COLO668 (cell line): ENCODE measurements around the gene MYADML2.

Experiments
- DNase-seq: peaks from one replicate; lab custom pipeline; 2025; ENCODE audit not compliant: unreplicated experiment; lab: John Stamatoyannopoulos, UW

Gene MYADML2

GRCh38 chr17:81912441-81913309, 34.4 kb downstream of the MYADML2 start:
- DNase-seq, result peak; percentile 63

- DNase-seq, result no peak
Observed at GRCh38 chr17:81911969-81912368, 35.1 kb downstream of the MYADML2 start.

GRCh38 chr17:81911277-81911961, 35.6 kb downstream of the MYADML2 start, which contains the start of gene PCYT2:
Gene PCYT2 (minus strand): TSS chr17:81911399. CDS start chr17:81911355, 44 bp downstream.
- DNase-seq, result peak; percentile 93

DNA sequence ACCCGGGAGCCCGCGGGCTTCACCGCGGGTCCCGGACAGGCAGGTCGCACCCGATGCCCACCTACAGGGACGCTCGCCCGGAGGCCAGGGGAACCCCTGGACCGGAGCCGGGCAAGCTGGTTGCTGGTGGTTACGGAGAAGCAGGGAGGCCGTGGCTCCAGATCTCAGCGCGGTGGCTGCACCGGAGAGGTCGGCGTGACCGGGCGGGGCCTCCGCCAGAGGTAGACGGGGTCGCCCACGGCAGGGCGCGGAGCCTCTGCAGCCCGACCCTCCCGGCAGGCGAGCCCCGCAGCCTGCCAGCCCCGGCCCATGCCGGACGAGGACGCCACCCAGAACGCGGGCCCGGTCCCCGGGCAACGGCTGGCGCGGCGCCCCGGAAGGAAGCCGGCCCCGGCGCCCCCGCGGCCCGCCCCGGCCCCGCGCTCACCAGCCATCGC, 36.2 kb downstream of the MYADML2 start:
- peak; percentile 38 for DNase-seq

DNA sequence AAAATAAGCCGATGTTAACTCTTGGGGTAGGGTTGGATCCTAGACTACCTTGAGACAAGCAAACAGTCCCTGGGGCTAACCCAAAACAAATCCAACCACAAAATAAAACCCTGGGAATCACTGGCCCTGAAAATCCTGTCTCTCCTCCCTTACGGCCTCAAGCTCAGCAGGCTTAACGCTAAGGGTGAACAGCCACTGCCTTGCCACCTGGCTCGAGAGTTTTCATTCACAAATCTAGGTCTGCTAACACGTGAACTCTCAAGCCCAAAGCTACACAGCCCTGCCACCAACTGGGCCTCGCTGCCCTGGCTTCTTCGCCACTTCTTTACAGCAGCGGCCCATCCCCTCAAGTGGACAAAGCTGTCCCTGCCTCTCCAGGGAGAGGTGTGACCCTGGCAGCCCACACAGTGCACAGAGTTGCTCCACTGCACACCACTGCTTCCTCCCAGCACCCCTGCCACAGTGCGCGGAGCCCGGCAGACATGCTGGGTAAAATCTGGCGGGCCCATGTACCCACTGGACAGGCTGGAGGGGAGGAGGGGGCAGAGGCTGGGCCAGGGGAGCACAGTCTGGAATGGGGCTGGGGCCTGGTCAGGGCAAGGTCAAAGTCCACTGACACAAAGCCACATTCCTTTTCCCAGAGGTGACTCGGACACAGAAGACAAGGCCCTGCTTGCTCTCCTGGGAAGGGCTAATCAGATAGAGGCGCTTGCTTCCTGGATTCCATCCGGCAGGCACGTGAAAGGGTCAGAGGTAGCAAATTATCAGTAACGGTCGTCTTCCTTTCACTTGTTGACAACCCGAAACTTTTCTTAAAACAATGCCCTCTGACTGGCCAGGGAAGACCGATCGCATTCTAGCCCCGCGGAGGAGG, 36.8 kb downstream of the MYADML2 start:
- peak; percentile 21 for DNase-seq

GRCh38 chr17:81909231-81909630, 37.8 kb downstream of the MYADML2 start:
- no peak for DNase-seq

GRCh38 chr17:81908793-81909192, 38.2 kb downstream of the MYADML2 start:
- DNase-seq, result no peak

- DNase-seq, result no peak
Observed at GRCh38 chr17:81907219-81908145, 39.6 kb downstream of the MYADML2 start.

DNA sequence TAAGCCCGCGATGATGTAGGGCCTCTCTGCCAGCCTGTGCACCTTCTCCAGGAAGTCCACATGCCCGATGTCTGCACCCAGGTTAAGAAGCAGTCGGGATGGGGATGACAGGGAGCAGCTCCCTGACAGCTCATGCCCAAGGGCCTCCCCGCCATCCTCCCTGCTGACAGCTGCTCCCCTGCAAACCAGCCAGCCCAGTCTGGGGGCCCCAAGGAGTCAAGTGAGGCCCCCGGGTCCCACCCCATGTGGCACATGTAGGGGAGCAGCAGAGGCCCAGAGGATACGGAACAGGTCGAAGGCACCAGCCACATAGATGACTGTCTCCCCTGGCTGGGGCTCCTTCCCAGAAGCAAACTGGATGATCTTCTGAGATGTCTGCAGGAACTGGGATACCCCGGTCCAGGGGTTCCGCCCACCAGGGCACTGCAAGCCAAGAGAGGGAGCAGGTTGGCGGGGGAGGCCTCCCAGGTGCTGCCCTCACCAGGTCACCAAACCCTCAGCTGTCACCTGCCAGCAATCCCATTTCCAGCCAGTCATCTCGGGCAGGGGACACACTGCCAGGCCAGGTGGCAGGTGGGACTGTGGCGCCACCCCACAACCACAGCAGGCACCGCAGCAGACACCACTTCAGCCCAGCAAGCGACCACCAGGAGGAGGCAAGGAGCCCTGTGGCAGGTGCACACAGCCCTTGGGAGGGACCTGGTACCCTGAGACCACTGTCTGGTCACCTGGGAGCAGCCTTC, 40.4 kb downstream of the MYADML2 start:
- DNase-seq, result peak; percentile 30

DNA sequence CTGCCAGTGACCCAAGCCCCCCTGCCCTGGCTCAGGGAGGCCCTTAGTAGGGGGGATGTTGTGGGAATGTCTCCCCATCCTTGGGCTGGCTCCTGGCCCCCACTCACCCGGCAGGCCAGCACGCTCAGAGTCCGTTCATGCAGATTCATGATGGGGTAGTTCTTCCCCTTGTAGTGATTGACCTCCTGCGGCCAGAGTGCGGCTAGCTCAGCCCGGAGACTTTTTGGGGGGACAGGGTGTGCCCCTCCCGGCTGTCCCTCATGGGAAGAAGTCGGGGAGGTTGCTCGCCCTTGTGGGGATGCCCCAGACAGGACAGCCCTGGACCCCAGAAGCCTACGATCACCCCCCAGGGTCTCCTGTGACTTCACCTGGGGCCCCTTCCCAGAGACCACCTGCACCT, 41.0 kb downstream of the MYADML2 start:
- no peak for DNase-seq

GRCh38 chr17:81905424-81905875, 41.6 kb downstream of the MYADML2 start:
- DNase-seq, result no peak

GRCh38 chr17:81904600-81905423, 42.2 kb downstream of the MYADML2 start:
- no peak for DNase-seq

DNA sequence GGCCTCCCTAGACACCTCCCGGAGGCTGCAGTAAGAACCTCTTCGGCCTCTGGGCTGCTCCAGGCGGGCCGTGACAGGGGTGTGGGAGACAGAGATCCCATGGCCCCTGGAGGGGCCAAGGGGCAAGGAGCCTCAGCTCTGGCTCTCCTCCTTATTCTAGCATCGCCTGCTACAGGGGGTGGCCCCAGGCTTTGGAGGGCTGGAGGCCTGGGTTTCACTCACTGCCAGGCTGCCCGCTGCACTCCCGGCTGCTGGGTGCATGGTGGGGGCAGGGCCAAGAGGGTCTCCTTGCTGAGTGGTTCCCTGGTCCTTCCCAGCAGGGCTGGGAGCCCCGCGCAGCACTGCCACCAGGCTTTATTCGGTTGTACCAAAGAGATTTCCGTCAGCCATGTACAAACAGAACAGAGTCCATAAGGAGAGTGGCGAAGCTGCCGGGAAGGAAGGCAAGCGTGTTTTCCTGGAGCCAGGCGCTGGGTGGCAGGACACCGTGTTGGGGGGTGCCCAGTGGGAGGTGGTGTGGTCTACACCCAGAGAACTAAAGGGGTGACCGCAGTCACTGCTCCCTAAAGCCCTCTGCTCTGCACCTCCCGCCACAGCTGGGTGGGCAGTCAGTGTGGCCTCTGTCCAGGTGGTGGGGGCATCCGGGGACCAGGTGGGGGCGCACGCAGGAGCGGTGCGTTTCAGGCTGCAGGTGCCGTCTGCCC, 43.0 kb downstream of the MYADML2 start:
- no peak for DNase-seq

GRCh38 chr17:81903415-81903831, 43.6 kb downstream of the MYADML2 start:
- DNase-seq, result no peak

GRCh38 chr17:81902653-81903414, 44.2 kb downstream of the MYADML2 start:
- no peak for DNase-seq

DNA sequence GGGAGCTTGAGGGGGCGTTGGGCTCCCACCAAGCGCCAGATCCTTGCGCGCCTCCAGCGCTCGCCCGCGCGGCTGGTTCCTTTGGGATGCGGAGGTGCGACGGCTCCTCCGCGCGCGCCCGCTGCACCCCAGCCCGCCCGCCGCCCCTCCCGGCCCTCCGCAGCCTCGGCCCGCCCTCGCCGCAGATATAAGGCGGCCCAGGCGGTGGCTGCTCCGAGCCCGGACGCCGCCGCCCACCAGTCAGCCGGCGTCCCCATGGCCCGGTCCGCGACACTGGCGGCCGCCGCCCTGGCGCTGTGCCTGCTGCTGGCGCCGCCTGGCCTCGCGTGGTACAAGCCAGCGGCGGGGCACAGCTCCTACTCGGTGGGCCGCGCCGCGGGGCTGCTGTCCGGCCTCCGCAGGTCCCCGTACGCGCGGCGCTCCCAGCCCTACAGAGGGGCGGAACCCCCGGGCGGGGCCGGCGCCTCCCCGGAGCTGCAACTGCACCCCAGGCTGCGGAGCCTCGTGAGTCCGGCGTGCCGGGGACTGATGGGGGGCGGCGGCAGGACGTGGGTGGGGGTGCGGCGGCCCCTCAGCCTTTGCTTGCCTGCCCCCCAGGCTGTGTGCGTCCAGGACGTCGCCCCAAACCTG, 44.9 kb downstream of the MYADML2 start, which contains the start of gene NPB:
Gene NPB (plus strand): TSS at position 216 of the 630 bp plus-strand sequence. CDS start 40 bp downstream, at position 256.
- peak; percentile 33 for DNase-seq
